GM21619 (cell line): ENCODE measurements around the gene CHMP2B.
"Not testable (repeated sequence)": the region's sequence is repeated elsewhere in the genome, so short reads cannot be mapped to it uniquely, and the experiment has no call there.

Experiments
- ATAC-seq: cut with Tn5 transposase; IDR thresholded peaks from one replicate; pipeline ENCODE4 v1.9.1; 2021; ENCODE audit not compliant: unreplicated experiment

CHMP2B gene

DNA sequence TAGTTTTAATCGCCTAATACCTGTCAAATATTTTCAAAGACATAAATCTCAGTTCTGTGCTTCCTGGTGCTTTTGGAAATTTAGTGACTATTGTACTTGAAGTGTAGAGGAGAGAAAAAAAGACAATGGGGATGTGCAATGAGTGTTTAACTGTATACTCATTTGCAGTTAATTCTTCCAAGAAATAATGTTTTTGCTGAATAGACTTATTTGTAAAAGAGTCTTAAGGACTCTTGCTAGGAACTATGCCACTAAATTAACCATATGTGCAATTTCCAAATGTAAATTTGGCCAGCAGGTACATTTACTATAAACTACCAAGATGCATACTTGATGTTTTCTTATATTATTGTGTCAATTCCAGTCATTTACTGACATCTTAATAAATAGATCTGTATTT lies 2.0 kb downstream of the CHMP2B start:
- ATAC-seq, result no peak

- no peak for ATAC-seq
Observed at GRCh38 chr3:87233805-87234204, 6.7 kb downstream of the CHMP2B start.

DNA sequence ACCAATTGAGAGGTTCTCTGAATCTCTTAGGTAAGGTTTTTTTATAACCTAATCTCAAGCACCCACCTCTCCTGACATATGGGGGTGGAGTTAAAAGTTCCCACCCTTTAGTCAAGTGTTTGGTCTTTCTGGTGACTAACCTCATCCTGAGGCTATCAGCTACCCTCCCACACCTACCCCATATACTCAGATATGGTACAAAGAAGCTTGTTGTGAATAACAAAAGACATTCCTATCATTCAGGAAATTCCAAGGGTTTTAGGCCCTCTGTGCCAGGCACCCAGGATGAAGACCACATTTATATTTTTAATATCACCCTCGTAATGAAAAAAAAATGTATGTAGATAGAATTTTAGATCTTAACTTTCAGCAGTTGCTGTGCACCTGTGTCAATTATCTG lies 9.0 kb downstream of the CHMP2B start:
- no peak for ATAC-seq

DNA sequence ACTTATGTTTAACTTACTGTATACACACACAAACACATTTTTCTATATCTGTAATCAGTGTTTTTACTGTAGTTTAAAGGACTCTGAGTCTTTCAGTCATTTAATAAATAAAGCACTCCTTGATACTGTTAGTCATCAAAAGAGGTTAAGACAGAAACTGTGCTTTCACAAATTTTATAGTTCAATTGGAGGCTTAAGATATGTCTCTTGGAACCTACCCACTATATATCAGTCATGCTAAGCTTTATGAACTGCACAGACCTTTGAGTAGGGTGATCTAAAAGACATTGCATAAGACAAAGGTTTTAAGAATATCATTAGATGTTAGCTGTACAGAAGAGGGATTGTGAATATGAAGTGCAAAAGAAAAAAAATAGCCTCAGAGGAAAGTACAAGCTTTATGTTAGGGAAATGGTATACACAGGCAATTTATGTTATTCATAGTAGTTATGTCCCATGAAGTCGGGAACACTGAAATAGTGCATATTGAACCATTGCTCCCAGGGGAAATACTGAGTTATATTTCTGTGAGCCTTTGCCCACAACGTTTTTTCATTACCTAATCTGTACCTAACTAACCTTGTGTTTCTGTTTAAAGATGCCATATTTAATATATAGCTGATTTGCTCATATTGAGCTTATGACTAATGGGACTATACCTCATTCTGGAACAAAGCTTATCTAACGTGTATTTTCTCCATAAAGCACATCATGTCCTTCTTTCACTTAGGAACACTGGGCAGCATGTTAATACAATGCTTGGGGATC lies 19.7 kb downstream of the CHMP2B start:
- no peak for ATAC-seq

GRCh38 chr3:87247430-87247773 lies 20.3 kb downstream of the CHMP2B start:
- ATAC-seq, result no peak

DNA sequence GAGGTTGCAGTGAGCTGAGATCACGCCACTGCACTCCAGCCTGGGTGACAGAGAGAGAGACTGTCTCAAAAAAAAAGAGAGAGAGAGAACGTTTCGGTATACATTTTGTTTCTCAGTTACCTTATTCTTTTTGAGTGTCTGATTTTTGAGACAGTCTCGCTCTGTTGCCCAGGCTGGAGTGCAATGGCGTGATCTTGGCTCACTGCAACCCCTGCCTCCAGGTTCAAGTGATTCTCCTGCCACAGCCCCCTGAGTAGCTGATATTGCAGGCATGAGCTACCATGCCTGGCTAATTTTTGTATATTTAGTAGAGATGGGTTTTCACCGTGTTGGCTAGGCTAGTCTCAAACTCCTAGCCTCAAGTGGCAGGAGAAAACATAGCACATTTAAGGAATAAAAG lies 21.1 kb downstream of the CHMP2B start:
- ATAC-seq, result not testable (repeated sequence)

- no peak for ATAC-seq
Observed at GRCh38 chr3:87248831-87249230, 21.7 kb downstream of the CHMP2B start.

- ATAC-seq, result no peak
Observed at GRCh38 chr3:87250009-87250408, 22.9 kb downstream of the CHMP2B start.

DNA sequence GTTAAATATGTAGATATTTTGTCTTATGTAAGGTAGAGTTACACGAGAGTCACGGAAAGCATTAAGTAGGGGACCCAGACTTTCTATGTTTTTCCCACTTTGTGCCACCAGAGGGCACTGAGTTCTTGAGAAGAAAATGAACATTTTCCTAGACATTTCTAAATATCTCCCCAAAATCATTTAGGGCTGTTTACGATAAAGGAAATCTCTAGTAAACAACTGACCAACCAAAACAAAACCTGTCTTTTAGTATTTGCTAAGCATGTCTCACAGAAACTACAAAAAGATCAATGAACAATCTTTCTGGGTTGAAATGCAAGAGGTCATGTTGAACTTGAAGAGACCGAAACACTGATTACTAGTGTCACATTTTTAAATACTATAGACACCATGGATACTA lies 33.2 kb downstream of the CHMP2B start:
- peak; percentile 73 for ATAC-seq

DNA sequence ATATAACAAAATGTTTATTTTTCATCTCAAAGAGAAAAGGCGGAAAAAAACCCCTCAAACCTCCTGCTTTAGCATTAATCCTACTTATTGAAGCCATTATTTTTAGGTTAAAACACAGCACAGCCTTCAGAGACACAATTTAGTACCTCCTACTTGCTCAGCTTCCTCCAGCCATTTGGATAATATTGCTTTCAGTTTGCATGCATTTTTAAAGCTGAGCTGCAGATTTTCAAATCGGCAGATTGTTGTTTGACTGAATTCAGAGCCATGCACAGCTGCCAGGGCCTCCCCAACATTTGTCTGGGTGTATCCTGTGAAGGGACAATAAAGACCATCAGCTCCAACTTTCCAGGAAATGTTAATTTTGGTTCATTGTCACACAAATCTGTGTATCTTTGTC lies 34.8 kb downstream of the CHMP2B start:
- ATAC-seq, result no peak

DNA sequence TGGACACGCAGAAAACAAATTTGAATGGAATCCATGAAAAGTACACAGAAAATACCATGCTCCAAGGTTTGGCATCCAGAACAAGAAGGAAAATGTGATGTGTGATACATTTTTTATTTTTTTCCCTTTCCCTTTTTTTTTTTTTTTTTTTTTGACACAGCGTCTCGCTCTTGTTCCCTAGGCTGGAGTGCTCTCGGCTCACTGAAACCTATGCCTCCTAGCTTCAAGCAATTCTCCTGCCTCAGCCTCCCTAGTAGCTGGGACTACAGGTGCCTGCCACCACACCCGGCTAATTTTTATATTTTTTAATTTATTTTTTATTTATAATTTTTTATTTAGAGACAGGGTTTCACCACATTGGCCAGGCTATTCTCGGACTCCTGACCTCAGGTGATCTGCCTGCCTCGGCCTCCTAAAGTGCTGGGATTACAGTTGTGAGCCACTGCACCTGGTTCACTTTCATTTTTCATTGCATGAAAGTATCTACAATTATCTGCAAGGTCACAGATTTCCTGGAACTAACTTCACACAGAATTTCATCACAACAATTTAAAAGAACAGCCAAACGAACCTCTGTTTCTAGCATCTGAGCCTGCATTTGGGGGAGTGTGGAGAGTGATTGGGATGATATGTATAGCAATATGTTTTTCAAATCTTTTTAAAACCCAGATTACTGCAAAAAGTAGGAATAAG lies 41.0 kb downstream of the CHMP2B start:
- no peak for ATAC-seq

DNA sequence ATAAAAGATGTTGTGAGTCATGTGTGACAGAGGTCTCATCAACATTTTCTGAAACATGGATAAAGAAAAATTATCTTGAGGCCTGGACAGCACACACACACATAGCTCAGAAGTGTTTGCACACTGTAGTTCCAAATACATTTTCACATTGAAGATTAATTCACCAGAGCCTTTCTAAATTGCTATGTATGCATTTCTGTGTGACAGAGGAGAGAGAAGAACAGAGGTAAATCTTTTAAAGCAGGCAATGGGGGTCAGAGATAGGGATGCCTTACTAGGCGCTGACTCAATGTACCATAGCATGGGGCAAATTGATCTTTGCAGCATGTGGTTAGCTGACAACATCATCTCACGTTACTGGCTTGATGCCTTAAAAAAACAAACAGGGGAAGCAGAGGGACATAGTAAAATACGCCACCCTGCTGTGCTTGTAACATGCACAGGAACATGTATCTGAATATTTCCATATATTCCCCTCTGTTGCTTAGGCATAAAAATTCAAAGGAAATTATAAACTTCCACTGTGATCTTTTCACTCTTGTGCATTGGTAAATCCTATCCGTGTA lies 41.6 kb downstream of the CHMP2B start:
- no peak for ATAC-seq

DNA sequence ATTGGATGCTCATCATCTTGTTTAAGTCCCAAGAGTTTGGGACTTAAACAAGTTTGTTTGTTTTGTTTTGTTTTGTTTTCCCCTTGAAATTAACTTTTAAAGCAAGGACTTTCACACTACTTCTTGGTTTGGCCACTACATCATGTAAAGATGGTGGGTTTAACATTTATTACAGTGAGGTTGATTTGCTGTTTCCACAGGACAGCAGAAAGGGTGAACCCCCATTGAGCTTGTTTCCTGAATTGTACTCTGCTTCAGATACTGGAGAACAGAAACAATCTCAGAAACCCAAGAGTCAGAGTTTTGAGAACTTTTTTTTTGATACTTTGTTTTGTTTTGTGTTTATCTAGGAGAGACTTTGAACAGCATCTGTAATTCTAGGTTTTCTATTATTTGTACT lies 42.6 kb downstream of the CHMP2B start:
- ATAC-seq, result no peak

GRCh38 chr3:87270908-87271700 lies 44.0 kb downstream of the CHMP2B start:
- no peak for ATAC-seq

DNA sequence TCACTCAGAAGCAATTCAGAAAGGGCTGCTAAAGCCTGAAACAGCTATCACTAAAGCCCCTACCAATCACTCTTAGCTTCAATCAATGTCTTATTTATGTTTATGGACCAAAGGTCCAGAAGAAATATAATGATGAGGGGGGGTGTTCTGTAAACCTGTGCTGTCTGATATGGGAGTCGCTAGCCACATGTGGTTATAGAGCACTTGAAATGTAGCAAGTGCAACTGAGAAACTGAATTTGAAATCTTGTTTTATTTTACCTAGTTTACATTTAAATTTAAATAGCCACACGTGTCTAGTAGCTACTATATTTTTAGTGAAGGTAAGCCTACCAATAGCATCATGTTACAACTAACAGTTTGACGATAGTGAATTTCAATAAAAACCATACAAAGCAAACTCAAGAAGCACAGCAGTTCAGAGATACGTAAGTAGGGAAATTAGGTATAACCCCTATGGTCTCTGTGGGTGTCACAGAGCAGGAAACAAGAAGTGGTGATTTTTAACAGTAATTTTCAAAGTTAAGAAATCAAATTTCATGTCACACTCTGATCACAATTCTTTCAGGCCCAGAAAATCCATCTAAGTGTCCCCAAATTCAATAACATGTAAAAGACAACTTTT lies 45.7 kb downstream of the CHMP2B start:
- ATAC-seq, result peak; percentile 92

DNA sequence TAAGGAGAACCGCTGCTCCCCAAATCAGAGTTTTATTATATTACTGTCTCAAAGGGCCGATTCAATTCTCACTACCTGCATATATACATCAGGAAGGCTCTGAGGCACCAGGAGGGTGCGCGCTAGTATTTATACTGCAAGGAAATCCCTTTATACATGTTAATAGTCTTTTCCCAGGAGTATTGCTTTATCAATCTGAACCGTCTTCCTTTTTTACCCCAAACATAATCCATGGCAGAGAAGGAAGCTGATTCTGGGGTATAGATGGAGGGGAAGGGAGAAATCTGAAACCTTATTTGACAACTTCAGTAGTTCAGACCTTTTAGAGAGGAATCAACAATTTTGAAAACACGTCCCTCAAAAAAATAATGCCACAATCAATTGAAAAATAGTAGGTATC lies 49.4 kb downstream of the CHMP2B start, which contains the start of gene POU1F1:
Gene POU1F1, minus strand, starts transcription at position 101 of the 400 bp plus-strand sequence. CDS start 122 bp downstream, outside the sequence.
- no peak for ATAC-seq

- peak; percentile 88 for ATAC-seq
Observed at GRCh38 chr3:87287011-87287410, 59.9 kb downstream of the CHMP2B start.

DNA sequence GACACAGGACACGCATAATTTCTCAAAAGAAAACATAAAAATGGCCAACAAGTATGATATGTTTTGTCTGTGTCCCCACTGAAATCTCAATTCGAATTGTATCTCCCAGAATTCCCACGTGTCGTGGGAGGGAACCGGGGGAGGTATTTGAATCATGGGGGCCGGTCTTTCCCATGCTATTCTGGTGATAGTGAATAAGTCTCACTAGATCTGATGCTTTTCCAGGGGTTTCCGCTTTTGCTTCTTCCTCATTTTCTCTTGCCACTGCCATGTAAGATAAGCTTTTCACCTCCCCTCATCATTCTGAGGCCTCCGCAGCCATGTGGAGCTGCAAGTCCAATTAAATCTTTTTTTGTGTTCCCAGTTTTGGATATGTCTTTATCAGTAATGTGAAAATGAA lies 61.3 kb downstream of the CHMP2B start:
- ATAC-seq, result no peak

- ATAC-seq, result peak; percentile 92
Observed at GRCh38 chr3:87298111-87298718, 71.1 kb downstream of the CHMP2B start.

- ATAC-seq, result not testable (repeated sequence)
Observed at GRCh38 chr3:87305031-87305430, 77.9 kb downstream of the CHMP2B start.
